Ishikawa (cell line): Measurements from ENCODE around the gene ABCF2.

ENCODE experiments used
- CEBPB ChIP-seq: IDR thresholded peaks from 2 replicates; pipeline ENCODE4 v1.6.1; 2012
- CREB1 ChIP-seq: IDR thresholded peaks from 2 replicates; pipeline ENCODE4 v1.6.1; 2012; ENCODE audit warnings: low read depth
- EGR1 ChIP-seq: IDR thresholded peaks from 2 replicates; pipeline ENCODE4 v1.6.1; 2012
- EP300 ChIP-seq: IDR thresholded peaks from 2 replicates; pipeline ENCODE4 v1.6.1; 2012; ENCODE audit warnings: borderline replicate concordance
- FOXM1 ChIP-seq: IDR thresholded peaks from 2 replicates; pipeline ENCODE4 v1.6.1; 2012; ENCODE audit warnings: low read depth, borderline replicate concordance
- NFIC ChIP-seq: IDR thresholded peaks from 2 replicates; pipeline ENCODE4 v1.6.1; 2012
- RAD21 ChIP-seq: IDR thresholded peaks from 2 replicates; pipeline ENCODE4 v1.6.1; 2012; ENCODE audit warnings: low read depth
- TAF1 ChIP-seq: IDR thresholded peaks from 2 replicates; pipeline ENCODE4 v1.6.1; 2012; ENCODE audit warnings: low read depth, mild to moderate bottlenecking
- TCF12 ChIP-seq: IDR thresholded peaks from 2 replicates; pipeline ENCODE4 v1.6.1; 2012; ENCODE audit warnings: low read depth
- TEAD4 ChIP-seq: IDR thresholded peaks from 2 replicates; pipeline ENCODE4 v1.6.1; 2012
- YY1 ChIP-seq: IDR thresholded peaks from 2 replicates; pipeline ENCODE4 v1.6.1; 2012; ENCODE audit warnings: low read depth
- ZBTB7A ChIP-seq: IDR thresholded peaks from 2 replicates; pipeline ENCODE4 v1.6.1; 2012; ENCODE audit warnings: low read depth
- TF ChIP-seq, protein P1 (sequence below): IDR thresholded peaks from 2 replicates; pipeline ENCODE4 v1.6.1; 2012
- TF ChIP-seq, protein P2 (sequence below): IDR thresholded peaks from 2 replicates; pipeline ENCODE4 v1.6.1; 2012; ENCODE audit warnings: low read depth, mild to moderate bottlenecking
- TF ChIP-seq, protein P3 (sequence below): IDR thresholded peaks from 2 replicates; pipeline ENCODE4 v1.6.1; 2012

ABCF2 gene

DNA sequence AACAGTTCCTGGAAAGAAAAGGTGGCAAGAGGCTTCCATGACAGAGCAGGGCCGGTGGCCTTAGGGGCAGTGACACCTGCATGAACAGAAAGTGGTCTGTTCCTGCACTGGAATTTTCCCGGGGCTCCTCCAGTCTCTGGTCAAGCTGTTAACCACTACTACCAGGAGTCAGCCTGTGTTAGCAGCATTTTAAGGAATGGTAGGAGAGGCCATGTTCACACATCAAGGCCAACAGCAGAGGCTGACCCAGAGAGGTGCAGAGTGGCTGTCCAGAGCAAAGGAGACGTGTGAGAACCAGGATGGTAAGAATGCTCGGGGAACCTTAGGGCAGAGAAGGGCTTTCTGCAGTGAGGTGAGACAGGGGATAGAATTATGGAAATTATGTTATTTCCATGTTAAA is 25.3 kb downstream of the ABCF2 start:
- TF ChIP-seq TAF1 (no peak), FOXM1 (no peak), TEAD4 (no peak), EP300 (no peak), RAD21 (no peak), EGR1 (no peak), YY1 (no peak), ZBTB7A (no peak), TCF12 (no peak), CREB1 (no peak)
- TF ChIP-seq, protein P1, sequence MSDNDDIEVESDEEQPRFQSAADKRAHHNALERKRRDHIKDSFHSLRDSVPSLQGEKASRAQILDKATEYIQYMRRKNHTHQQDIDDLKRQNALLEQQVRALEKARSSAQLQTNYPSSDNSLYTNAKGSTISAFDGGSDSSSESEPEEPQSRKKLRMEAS = no peak
- TF ChIP-seq, protein P2, sequence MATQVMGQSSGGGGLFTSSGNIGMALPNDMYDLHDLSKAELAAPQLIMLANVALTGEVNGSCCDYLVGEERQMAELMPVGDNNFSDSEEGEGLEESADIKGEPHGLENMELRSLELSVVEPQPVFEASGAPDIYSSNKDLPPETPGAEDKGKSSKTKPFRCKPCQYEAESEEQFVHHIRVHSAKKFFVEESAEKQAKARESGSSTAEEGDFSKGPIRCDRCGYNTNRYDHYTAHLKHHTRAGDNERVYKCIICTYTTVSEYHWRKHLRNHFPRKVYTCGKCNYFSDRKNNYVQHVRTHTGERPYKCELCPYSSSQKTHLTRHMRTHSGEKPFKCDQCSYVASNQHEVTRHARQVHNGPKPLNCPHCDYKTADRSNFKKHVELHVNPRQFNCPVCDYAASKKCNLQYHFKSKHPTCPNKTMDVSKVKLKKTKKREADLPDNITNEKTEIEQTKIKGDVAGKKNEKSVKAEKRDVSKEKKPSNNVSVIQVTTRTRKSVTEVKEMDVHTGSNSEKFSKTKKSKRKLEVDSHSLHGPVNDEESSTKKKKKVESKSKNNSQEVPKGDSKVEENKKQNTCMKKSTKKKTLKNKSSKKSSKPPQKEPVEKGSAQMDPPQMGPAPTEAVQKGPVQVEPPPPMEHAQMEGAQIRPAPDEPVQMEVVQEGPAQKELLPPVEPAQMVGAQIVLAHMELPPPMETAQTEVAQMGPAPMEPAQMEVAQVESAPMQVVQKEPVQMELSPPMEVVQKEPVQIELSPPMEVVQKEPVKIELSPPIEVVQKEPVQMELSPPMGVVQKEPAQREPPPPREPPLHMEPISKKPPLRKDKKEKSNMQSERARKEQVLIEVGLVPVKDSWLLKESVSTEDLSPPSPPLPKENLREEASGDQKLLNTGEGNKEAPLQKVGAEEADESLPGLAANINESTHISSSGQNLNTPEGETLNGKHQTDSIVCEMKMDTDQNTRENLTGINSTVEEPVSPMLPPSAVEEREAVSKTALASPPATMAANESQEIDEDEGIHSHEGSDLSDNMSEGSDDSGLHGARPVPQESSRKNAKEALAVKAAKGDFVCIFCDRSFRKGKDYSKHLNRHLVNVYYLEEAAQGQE = no peak

DNA sequence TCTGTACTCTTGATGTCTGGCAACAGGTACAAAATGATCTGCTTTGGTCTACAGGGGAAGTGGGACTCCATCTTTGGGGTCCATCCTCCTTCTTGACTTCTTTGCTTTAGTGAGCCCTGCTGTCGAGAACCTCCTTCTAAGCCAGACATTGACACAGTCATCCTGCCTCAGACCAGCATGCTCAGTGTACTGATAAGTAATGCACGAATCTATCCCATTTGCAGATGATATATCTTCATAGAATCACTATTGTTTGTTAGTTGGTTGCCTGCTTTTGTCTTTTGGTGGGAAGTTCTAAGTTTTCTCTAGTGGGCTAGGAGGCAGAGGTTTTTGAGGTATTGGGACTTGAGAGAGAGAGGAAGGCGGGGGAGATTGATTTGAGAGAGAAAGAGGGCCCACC is 25.7 kb downstream of the ABCF2 start:
- no peak for TF ChIP-seq RAD21
- no peak for TF ChIP-seq NFIC
- TF ChIP-seq TAF1 = no peak
- TF ChIP-seq CREB1 = no peak
- no peak for TF ChIP-seq TEAD4
- no peak for TF ChIP-seq ZBTB7A
- TF ChIP-seq, protein P1 = no peak
- no peak for TF ChIP-seq CEBPB
- TF ChIP-seq FOXM1 = no peak
- no peak for TF ChIP-seq EP300
- TF ChIP-seq, protein P3, sequence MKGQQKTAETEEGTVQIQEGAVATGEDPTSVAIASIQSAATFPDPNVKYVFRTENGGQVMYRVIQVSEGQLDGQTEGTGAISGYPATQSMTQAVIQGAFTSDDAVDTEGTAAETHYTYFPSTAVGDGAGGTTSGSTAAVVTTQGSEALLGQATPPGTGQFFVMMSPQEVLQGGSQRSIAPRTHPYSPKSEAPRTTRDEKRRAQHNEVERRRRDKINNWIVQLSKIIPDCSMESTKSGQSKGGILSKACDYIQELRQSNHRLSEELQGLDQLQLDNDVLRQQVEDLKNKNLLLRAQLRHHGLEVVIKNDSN = no peak
- TF ChIP-seq, protein P2 = no peak
- TF ChIP-seq EGR1 = no peak
- no peak for TF ChIP-seq YY1
- TF ChIP-seq TCF12 = no peak

DNA sequence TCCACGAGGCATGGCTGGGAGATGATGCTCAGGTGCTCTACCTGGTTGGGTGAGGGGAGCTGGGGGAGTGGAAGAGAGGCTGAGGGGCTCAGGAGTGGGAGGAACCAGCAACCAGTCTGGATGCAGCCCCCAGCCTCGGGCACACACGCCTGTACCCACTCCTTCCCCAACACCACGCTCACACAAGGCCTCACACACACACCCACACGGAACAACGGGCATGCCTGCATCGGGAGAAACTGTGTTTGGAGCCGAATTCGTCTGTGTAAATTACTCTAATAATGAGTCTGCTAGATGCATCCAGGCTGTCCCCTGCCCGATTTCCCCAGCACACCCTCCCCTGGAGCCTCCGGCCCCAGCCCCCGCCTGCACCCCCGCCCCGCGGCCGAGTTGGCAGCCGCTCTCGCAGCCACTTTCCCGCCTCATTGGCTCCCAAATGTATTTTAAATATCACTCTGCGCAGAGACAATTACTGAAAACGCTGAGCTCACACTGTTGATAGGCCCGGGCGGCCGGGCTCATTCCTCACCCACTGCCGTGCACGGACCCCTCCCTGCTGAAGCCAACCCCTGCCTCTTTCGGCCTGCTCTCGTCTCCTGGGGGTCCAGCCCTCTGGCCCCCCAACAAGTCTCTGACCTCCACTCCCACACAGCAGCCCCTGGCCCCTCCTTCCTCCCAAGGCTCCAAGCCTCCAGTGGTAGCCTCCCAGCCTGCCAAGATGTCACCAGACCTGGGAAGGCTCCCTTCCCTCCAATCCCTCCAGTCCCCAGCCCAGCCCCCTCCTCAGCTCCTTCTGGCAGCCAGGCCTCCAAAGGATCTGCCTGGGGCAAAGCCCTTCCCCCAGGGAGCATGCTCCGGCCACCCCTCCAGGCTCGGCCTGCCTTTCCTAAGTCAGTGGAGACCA is 27.8 kb downstream of the ABCF2 start:
- TF ChIP-seq CEBPB (no peak), EP300 (no peak), TCF12 (no peak), TAF1 (no peak), RAD21 (no peak), NFIC (0 out of 2 replicates have a peak, but pooled peaks have one; percentile 11)

DNA sequence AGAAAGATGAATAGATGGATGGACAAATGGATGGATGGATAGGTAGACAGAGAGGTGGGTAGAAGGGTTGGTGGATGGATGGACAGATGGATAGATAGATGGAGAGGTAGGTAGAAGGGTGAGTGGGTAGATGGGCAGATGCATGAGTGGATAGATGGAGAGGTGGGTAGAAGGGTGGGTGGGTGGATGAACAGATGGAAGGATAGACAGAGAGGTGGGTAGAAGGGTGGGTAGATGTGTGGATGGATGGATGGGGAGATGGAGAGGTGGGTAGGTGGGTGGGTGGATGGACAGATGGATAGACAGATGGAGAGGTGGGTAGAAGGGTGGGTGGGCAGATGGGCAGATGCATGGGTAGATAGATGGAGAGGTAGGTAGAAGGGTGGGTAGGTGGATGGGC is 29.1 kb downstream of the ABCF2 start:
- TF ChIP-seq EP300 = no peak
- no peak for TF ChIP-seq NFIC
- TF ChIP-seq, protein P2 = no peak
- TF ChIP-seq TCF12 = no peak
- no peak for TF ChIP-seq CREB1
- no peak for TF ChIP-seq TAF1
- TF ChIP-seq, protein P1 = no peak
- no peak for TF ChIP-seq ZBTB7A
- TF ChIP-seq YY1 = no peak
- TF ChIP-seq CEBPB = no peak
